Ishikawa (cell line): Measurements from ENCODE around the gene LDLRAP1.

Experiments used
- CEBPB ChIP-seq: IDR thresholded peaks from 2 replicates; pipeline ENCODE4 v1.6.1; 2012
- CREB1 ChIP-seq: IDR thresholded peaks from 2 replicates; pipeline ENCODE4 v1.6.1; 2012; ENCODE audit warnings: low read depth
- EGR1 ChIP-seq: IDR thresholded peaks from 2 replicates; pipeline ENCODE4 v1.6.1; 2012
- EP300 ChIP-seq: IDR thresholded peaks from 2 replicates; pipeline ENCODE4 v1.6.1; 2012; ENCODE audit warnings: borderline replicate concordance
- FOXM1 ChIP-seq: IDR thresholded peaks from 2 replicates; pipeline ENCODE4 v1.6.1; 2012; ENCODE audit warnings: low read depth, borderline replicate concordance
- NFIC ChIP-seq: IDR thresholded peaks from 2 replicates; pipeline ENCODE4 v1.6.1; 2012
- RAD21 ChIP-seq: IDR thresholded peaks from 2 replicates; pipeline ENCODE4 v1.6.1; 2012; ENCODE audit warnings: low read depth
- REST ChIP-seq: IDR thresholded peaks from 2 replicates; pipeline ENCODE4 v1.6.1; 2012; ENCODE audit warnings: low read depth, mild to moderate bottlenecking
- TAF1 ChIP-seq: IDR thresholded peaks from 2 replicates; pipeline ENCODE4 v1.6.1; 2012; ENCODE audit warnings: low read depth, mild to moderate bottlenecking
- TEAD4 ChIP-seq: IDR thresholded peaks from 2 replicates; pipeline ENCODE4 v1.6.1; 2012
- YY1 ChIP-seq: IDR thresholded peaks from 2 replicates; pipeline ENCODE4 v1.6.1; 2012; ENCODE audit warnings: low read depth
- TF ChIP-seq, protein P1 (sequence below): IDR thresholded peaks from 2 replicates; pipeline ENCODE4 v1.6.1; 2012

- no peak for TF ChIP-seq YY1
- TF ChIP-seq TAF1 = no peak
- no peak for TF ChIP-seq REST
- no peak for TF ChIP-seq EP300
- no peak for TF ChIP-seq RAD21
- TF ChIP-seq NFIC = no peak
- TF ChIP-seq, protein P1, sequence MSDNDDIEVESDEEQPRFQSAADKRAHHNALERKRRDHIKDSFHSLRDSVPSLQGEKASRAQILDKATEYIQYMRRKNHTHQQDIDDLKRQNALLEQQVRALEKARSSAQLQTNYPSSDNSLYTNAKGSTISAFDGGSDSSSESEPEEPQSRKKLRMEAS = no peak
- TF ChIP-seq CEBPB = no peak
- TF ChIP-seq CREB1 = no peak
- TF ChIP-seq EGR1 = no peak
- TF ChIP-seq FOXM1 = no peak
- TF ChIP-seq TEAD4 = no peak
Observed at GRCh38 chr1:25598879-25599278, 55.5 kb downstream of the LDLRAP1 start.
